NCI-H82 treated with DMSO at 0.1 percent for 48 hours (cell line): ENCODE results near the gene LRRC46.

ENCODE experiments used
- DNase-seq: peaks from one replicate; lab custom pipeline; 2025; ENCODE audit not compliant: unreplicated experiment; lab: John Stamatoyannopoulos, UW

The LRRC46 gene

GRCh38 chr17:47808830-47809480, 22.5 kb upstream of the LRRC46 start:
- DNase-seq, result no peak

DNA sequence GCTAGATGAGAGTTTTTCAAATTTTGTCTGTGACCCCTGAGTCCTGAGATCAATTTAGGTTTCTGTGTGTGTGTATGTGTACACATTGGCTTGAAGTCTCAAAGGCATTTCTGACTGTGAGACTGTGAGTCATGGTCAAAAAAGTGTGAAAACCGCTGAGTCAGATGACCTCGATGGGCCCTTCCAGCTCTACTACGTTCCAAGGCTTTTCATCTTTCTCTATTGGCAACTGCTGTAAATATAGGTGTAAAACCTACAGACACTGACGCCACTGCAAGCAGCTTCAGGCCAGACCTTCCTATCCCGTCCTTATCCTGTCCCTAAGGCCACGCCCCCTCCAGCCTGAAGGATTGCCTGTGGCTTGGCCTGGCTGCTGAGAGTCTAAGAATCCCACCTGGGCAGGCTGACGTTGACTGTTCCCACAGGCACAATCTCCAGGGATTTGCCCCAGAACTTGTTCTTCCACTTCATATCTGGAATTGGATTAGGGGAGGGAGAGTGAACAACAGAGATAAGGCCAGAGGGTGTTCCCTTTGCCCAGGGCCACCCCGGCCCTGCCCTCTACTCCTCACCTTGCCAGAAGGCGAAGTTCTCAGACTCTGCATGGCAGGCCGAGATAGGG, 21.2 kb upstream of the LRRC46 start:
- no peak for DNase-seq

DNA sequence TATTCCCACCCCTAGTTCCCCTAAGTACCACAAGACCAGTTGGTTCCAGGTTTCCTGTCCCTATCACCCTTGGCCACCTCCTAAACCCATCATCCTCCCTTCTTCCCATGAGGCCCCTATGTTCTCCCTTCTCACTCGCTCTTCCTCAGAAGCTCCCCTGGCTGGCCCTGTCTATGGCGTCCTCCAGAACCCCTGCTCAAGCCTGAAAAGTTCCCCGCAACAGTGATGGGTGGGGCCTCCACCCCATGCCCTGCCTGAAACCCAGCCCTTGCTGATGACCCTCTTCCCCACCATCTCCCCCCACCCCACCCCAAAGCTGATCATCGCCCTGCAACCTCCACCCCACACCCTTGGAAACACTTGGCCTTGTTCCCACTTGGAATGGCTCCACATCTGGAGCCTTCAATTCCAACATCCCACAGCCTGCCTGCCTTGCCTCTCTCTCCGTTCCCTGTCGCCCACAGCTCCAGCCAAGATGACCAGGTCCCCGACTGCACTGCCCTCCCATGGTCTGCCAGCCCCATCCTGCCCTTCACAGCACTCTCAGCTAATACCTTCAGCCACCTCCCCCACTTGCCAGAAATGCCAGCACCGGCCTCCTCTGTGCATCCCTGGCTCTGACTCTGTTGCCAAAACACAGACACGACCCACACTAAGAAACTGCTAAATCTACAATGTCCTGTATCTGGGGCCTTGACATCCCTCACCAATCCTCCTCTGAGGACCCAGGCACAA, 20.4 kb upstream of the LRRC46 start:
- no peak for DNase-seq

DNA sequence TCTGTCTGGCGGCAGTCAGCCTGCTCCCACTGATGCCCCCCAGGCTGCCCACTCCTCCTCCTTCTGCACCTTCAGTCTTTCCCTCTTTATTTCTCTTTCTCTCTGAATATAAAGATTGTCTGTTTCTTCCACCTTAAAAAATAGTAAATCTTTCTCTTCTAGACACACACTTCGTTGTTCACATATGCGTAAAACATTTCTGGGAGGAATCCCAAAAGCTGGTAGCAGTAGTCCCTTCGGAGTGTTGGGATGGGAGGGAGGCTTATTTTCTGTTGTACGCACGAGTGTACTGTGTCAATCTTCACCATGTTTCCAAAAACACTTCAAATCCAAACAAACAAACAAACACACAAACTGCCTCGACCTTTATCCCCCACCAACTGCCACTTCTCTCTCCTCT, 19.8 kb upstream of the LRRC46 start:
- DNase-seq, result no peak

GRCh38 chr17:47812146-47812920, 19.1 kb upstream of the LRRC46 start:
- no peak for DNase-seq

DNA sequence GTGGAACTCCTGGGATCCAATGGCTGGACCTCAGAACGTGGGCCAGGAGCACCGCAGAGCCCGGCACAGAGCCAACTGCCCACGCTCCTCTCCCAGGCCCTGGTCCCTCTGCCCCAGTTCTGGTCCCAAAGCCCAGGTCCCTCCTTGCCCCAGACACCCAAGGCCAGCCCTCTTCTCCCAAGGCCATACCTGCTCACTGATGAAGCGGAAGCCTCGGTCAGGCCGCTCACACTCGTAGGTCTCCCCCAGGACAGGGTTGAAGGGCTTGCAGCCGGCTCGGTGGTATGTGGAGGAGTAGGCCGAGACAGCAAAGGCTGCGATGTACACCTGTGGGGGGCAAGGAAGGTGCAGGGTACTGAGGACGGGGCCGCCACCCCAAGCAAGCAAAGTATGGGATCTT, 18.4 kb upstream of the LRRC46 start:
- DNase-seq, result no peak

DNA sequence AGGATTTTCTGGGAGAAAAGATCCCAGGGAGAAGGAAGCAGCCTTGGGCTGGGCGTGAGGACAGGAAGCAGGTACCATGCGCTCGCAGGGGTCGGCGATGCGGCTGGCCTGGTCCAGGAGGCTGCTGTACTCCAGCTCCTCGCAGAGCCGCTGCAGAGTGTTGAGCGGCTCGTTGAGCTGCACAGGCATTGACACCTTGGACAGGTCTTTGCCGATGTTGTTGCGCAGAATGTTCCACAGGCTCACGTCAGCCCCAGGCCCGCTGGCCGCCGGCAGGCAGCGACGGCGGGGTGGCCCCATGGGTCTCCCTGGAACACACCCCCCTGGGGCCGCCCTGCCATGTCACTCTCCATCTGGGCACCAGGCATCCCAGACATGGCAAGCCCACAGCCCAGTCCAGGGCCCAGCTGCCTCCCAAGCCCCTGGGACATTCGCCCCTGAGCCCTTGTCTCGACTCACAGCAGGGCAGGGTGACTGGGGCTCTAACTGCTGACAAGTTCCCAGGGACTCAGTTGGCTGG, 17.9 kb upstream of the LRRC46 start:
- DNase-seq, result no peak

DNA sequence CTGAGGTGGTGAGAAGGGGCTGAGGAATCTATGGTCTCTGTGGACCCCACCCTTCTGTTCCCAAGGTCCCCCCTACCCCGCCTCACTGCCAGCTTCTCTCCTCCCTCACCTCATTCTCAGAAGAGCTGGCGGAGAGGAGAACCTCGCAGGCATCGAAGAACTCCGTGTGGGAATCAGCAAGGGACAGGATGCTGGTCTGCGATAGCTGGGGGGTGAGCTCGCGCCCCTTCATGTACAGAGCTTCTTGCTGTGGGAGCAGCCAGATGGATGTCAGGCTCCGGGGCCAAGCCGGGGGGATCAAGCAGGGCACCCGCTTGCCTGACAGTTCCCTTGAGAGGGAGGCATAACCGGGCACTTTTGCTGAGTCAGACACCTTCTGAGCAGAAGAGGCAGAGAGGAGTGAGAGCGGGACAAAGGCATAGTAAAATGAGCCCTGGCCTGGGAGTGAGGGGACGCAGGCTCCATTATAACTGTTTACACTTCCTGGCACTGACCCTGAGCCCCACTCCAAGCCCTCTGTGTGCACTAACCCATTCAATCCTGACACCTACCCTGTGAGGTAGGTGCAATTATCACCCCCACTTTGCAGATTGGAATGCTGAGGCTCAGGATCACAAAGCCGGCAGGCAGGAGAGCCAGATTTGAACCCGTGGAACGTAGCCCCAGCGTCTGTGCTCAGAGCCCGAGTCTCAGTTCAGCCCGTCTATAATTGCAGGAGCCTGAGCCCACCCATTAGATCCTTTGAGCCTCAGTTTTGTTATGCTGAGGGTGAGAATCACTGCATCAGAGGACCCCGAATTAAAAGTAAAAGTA, 16.2 kb upstream of the LRRC46 start:
- DNase-seq, result no peak

GRCh38 chr17:47816111-47816735, 15.2 kb upstream of the LRRC46 start:
- no peak for DNase-seq

- DNase-seq, result no peak
Measured at GRCh38 chr17:47816947-47817346, 14.5 kb upstream of the LRRC46 start.

DNA sequence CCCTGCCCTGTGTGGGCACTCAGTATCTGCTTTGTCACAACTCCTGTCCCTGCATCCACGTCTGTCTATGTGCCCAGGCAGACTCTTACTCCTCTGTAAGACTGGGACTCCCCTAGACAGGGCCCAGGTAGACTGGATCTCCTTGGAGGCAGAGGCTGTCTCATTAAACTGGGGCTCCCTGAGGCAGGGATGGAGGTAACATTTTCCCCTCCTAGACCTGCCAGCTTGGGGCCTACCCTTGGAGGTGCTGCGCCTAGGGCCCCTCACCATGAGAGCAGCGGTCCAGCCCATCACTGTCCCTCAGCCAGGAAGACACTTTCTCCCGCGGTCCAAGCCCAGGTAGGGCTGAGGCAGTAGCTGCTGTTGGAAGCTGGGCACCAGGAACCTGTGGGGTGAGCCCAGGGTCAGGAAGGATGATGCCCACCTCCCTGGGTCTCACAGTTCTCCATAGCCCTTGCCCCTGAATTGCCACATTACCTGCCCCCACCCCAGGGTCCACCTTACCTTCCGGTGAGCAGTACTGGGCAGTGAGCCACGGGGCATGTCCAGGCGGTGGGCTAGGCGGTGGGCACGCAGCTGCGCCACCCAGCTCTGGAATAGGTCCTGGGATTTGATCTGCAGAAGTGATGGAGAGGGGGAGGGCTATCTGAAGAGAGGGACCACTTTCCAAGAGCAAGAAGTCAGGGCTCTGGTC, 13.3 kb upstream of the LRRC46 start:
- DNase-seq, result no peak

- no peak for DNase-seq
Measured at GRCh38 chr17:47819475-47819874, 12.0 kb upstream of the LRRC46 start.

DNA sequence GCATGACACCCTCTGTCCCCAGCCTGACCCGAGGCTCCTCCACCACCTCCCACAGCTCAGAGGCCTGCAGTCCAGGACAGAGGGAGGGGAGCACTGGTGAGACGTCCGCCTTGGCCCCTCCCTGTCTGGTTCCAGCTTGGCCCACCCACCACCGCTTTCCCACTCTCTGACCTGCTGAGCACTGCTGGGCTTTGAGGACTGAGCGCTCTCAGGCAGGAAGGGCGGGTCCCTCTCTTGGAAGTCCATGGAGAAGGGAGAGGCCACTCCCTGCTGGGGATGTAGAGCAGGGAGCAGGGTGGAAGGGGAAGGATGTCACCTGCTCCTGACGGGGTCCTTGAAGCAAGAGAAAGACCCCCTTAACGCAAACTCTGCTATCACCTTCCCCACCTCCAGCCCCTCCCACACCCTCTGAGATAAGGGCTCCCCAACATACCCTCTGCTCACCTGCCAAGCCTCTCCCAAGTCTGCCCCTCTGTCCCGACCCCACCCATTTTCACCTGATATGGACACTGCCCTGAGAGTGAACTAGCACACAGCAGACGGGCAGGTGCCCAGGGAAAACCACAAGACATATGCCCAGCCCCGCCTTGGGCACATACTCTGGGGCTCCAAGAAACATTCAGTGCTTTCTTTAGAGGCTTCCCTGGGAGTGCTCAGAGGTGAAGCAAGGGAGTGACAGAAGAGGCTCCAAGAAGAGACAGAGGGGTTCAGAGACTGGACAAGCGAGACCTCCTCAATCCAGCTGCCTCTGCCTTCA, 11.3 kb upstream of the LRRC46 start:
- DNase-seq, result no peak

- no peak for DNase-seq
Measured at GRCh38 chr17:47821031-47821423, 10.4 kb upstream of the LRRC46 start.

- DNase-seq, result peak; percentile 75
Measured at GRCh38 chr17:47821424-47822391, 9.8 kb upstream of the LRRC46 start, which contains the start of gene OSBPL7. Gene OSBPL7 (minus strand): TSS chr17:47821794. CDS start chr17:47820278, 1,516 bp downstream.

DNA sequence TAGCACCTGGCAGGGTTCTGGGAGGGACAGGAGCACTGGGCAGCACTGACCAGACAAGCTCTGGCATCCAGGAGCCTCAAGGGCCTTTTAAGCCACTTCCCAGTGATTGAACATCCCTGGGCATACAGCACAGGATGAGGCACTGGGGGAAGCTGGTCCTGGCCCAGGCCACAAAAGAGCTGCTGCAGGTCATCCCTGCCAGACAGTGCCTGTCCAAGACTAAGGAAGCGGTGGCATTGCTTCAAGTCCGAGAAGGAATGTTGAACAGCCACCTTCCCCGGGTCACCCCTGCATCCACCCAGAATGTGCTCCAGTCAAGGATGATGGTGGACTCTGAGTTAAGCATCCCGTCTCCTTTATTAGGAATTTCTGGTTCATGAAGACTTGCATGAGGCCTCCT, 8.7 kb upstream of the LRRC46 start:
- DNase-seq, result no peak

DNA sequence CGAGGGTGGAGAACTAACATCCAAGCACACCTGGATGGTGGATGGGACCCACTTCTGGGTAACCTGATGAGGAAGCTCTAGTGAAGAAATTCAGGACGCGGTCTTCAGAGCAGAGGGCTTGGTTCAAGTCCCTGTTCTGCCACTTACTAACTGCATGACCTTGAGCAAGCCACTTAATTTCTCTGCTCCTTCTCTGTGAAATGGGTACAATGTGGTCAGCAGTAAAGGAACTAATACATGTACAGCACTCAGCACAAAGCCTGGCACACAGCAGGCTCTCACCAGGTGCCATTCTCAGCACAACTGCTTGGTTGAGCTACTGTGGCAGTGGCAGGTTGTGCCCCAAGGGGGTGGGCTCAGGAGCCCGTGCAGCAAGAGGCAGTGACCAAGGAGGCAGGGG, 8.0 kb upstream of the LRRC46 start:
- DNase-seq, result no peak

DNA sequence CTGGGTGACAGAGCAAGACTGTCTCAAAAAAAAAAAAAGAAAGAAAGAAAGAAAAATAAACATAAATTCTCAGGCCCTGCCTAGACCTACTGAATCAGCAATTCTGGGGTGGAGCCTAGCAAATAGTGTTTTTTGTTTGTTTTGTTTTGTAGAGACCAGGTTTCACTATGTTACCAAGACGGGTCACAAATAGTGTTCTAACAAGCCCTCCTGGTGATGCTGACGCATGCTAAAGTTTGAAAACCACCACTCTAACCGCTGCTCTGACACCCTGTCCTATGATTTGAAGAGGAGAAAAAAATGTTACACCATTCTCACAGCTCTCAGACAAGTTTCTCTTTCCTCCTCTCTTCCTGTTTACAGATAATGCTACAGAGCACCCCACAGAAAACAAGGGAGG, 1.6 kb upstream of the LRRC46 start:
- DNase-seq, result no peak
